PC-3 (cell line): Measurements from ENCODE around the gene CRISPLD2. TPM values are rescaled to one million over a fixed set of nuclear protein-coding genes. Genes with fewer than 3 reads are reported as not detected.

ENCODE experiments used
- ATAC-seq: fragments of 200-7000 bp; cut with Tn5 transposase; 2 replicates; pipeline ENCODE4 v1.9.1; 2020; ENCODE audit warnings: mild to moderate bottlenecking, moderate library complexity
- BruUV-seq: library from RNA; stranded (reverse); fragments of 400-500 nt; replicated peaks from 2 replicates; lab custom pipeline; 2021; lab: Mats Ljungman, UMichigan
- CTCF ChIA-PET: fragments of 300-600 bp; sonication (Branson Sonifier 250); formaldehyde crosslinking; loops from one replicate; lab custom pipeline; 2022; ENCODE audit warnings: antibody characterized with exemption; lab: Charles Lee
- POLR2A ChIA-PET: fragments of 300-600 bp; sonication (Branson Sonifier 250); formaldehyde crosslinking; loops from one replicate; lab custom pipeline; 2022; ENCODE audit warnings: antibody characterized with exemption; ENCODE audit not compliant: unreplicated experiment; lab: Charles Lee
- DNase-seq: peaks from one replicate; pipeline ENCODE4 v3.0.0-alpha.2; 2015
- H2AFZ ChIP-seq: fragments of 300-600 bp; sonication (generic); 2 replicates; pipeline ENCODE4 v1.6.0; 2016; ENCODE audit warnings: antibody characterized with exemption, low read length
- H3F3A ChIP-seq: fragments of 300-600 bp; sonication (generic); one replicate; pipeline ENCODE4 v1.6.0; 2017; ENCODE audit warnings: antibody characterized with exemption, low read length, control low read depth, mild to moderate bottlenecking; ENCODE audit not compliant: unreplicated experiment
- H3K27ac ChIP-seq: fragments of 300-600 bp; sonication (generic); 2 replicates; pipeline ENCODE4 v1.5.1; 2016; ENCODE audit warnings: mild to moderate bottlenecking, low read length
- H3K27me3 ChIP-seq: fragments of 300-600 bp; sonication (generic); 2 replicates; pipeline ENCODE4 v1.6.1; 2016; ENCODE audit warnings: low read length, mixed read lengths
- H3K36me3 ChIP-seq: fragments of 300-600 bp; sonication (generic); 2 replicates; pipeline ENCODE4 v1.6.1; 2016; ENCODE audit warnings: low read depth, mixed run types, low read length, mixed read lengths
- H3K4me1 ChIP-seq: fragments of 300-600 bp; sonication (generic); 2 replicates; pipeline ENCODE4 v1.5.1; 2016; ENCODE audit warnings: low read length; ENCODE audit not compliant: insufficient read depth
- H3K4me2 ChIP-seq: fragments of 300-600 bp; sonication (generic); 2 replicates; pipeline ENCODE4 v1.6.0; 2016; ENCODE audit warnings: low read length
- H3K4me3 ChIP-seq: fragments of 300-600 bp; sonication (generic); 2 replicates; pipeline ENCODE4 v1.5.1; 2016; ENCODE audit warnings: mild to moderate bottlenecking, low read length, mixed read lengths
- H3K79me2 ChIP-seq: fragments of 300-600 bp; sonication (generic); 2 replicates; pipeline ENCODE4 v1.6.1; 2017; ENCODE audit warnings: low read length, mixed read lengths
- H3K9ac ChIP-seq: fragments of 300-600 bp; sonication (generic); 2 replicates; pipeline ENCODE4 v1.6.0; 2016; ENCODE audit warnings: mild to moderate bottlenecking, low read length
- H3K9me2 ChIP-seq: fragments of 300-600 bp; sonication (generic); replicated peaks from 2 replicates; pipeline ENCODE4 v1.6.1; 2016; ENCODE audit warnings: mixed run types, low read length, mixed read lengths
- H3K9me3 ChIP-seq: fragments of 300-600 bp; sonication (generic); 2 replicates; pipeline ENCODE4 v1.6.1; 2016; ENCODE audit warnings: low read length, mixed read lengths
- H4K20me1 ChIP-seq: fragments of 300-600 bp; sonication (generic); 2 replicates; pipeline ENCODE4 v1.6.1; 2016; ENCODE audit warnings: low read length, mixed read lengths
- CTCF ChIP-seq: fragments of 300-600 bp; sonication (generic); conservative IDR thresholded peaks from 2 replicates; pipeline ENCODE4 v1.5.1; 2017; ENCODE audit warnings: antibody characterized with exemption, low read depth, mild to moderate bottlenecking, low read length
- EZH2 ChIP-seq: fragments of 300-600 bp; sonication (generic); IDR thresholded peaks from one replicate; pipeline ENCODE4 v1.6.1; 2017; ENCODE audit warnings: antibody characterized with exemption, mild to moderate bottlenecking, low read length; ENCODE audit not compliant: unreplicated experiment
- EZH2phosphoT487 ChIP-seq: fragments of 300-600 bp; sonication (generic); IDR thresholded peaks from 2 replicates; pipeline ENCODE4 v1.6.1; 2018; ENCODE audit warnings: mild to moderate bottlenecking, antibody characterized with exemption, low read length, borderline replicate concordance
- intact Hi-C: fragments of 100-400 bp; cut with micrococcal nuclease; formaldehyde crosslinking; loops from 2 replicates; pipeline ENCODE4 v1.9.0; 2023
- total RNA-seq: library from RNA; depleted of rRNA; stranded (reverse); fragments of >200 nt; gene quantifications from 2 replicates; pipeline ENCODE4 v1.2.3, GENCODE V29; 2014

Gene CRISPLD2
- total RNA-seq, 1 experiment from 2014 or later, result 2.8 TPM

GRCh38 chr16:84822990-84823389 lies 3.2 kb downstream of the CRISPLD2 start:
- POLR2A ChIA-PET, result no interaction called here
- ATAC-seq, result no peak
- H2AFZ ChIP-seq, result no peak overlapping the region
- no peaks in the 10 kb centered on the region for H4K20me1 ChIP-seq
- no peaks in the 10 kb centered on the region for H3K9me3 ChIP-seq
- no peak for DNase-seq
- H3K9me2 ChIP-seq, result no peaks in the 10 kb centered on the region
- no peaks in the 10 kb centered on the region for H3K79me2 ChIP-seq
- no peak overlapping the region for H3K4me3 ChIP-seq
- H3K9ac ChIP-seq, result no peak overlapping the region
- intact Hi-C loops, result no loop called here
- peaks cover 17% of the 10 kb centered on the region for H3K4me1 ChIP-seq
- CTCF ChIA-PET, result no interaction called here
- H3K4me2 ChIP-seq, result no peak overlapping the region
- TF ChIP-seq EZH2 (no peak), EZH2phosphoT487 (no peak), CTCF (no peak)
- BruUV-seq, result no TSS peak
- no peak overlapping the region for H3K27ac ChIP-seq
- H3F3A ChIP-seq, result no peaks in the 10 kb centered on the region
- no peaks in the 10 kb centered on the region for H3K36me3 ChIP-seq
- H3K27me3 ChIP-seq, result no peaks in the 10 kb centered on the region

GRCh38 chr16:84823484-84823883 lies 3.7 kb downstream of the CRISPLD2 start:
- ChIA-PET CTCF (no interaction called here), POLR2A (no interaction called here)
- intact Hi-C loops, result no loop called here
- DNase-seq (no peak), ATAC-seq (no peak)
- no TSS peak for BruUV-seq
- Histone ChIP-seq H3K27ac (no peak overlapping the region), H3K4me3 (no peak overlapping the region), H2AFZ (no peak overlapping the region), H3K27me3 (no peaks in the 10 kb centered on the region), H3K79me2 (no peaks in the 10 kb centered on the region), H3K9ac (no peak overlapping the region), H3K4me2 (no peak overlapping the region), H3K4me1 (peaks cover 22% of the 10 kb centered on the region), H3K9me3 (no peaks in the 10 kb centered on the region), H3K36me3 (no peaks in the 10 kb centered on the region), H4K20me1 (no peaks in the 10 kb centered on the region), H3F3A (no peaks in the 10 kb centered on the region), H3K9me2 (no peaks in the 10 kb centered on the region)
- TF ChIP-seq CTCF (no peak), EZH2 (no peak), EZH2phosphoT487 (no peak)

- H3K9me3 ChIP-seq, result no peaks in the 10 kb centered on the region
- DNase-seq (no peak), ATAC-seq (no peak)
- H3K9ac ChIP-seq, result no peak overlapping the region
- H2AFZ ChIP-seq, result no peak overlapping the region
- no peak overlapping the region for H3K4me3 ChIP-seq
- CTCF ChIA-PET, result no interaction called here
- TF ChIP-seq EZH2phosphoT487, result no peak
- no peaks in the 10 kb centered on the region for H3K79me2 ChIP-seq
- H3K27ac ChIP-seq, result no peak overlapping the region
- H3F3A ChIP-seq, result no peaks in the 10 kb centered on the region
- no peaks in the 10 kb centered on the region for H3K36me3 ChIP-seq
- intact Hi-C loops, result no loop called here
- no peaks in the 10 kb centered on the region for H3K27me3 ChIP-seq
- POLR2A ChIA-PET, result no interaction called here
- no peaks in the 10 kb centered on the region for H4K20me1 ChIP-seq
- no peak overlapping the region for H3K4me2 ChIP-seq
- no TSS peak for BruUV-seq
- H3K4me1 ChIP-seq, result peaks cover 25% of the 10 kb centered on the region
- H3K9me2 ChIP-seq, result no peaks in the 10 kb centered on the region
Observed at GRCh38 chr16:84823926-84824325, 4.1 kb downstream of the CRISPLD2 start.
